GM18519 (cell line): ENCODE data around the gene FERMT3.
A peak's percentile ranks its signal among the peaks of the same experiment; 100 is the strongest.

Source experiments
- ATAC-seq: cut with Tn5 transposase; IDR thresholded peaks from one replicate; pipeline ENCODE4 v1.9.1; 2021; ENCODE audit warnings: mild to moderate bottlenecking, moderate library complexity; ENCODE audit not compliant: unreplicated experiment, low FRiP score

Gene FERMT3

DNA sequence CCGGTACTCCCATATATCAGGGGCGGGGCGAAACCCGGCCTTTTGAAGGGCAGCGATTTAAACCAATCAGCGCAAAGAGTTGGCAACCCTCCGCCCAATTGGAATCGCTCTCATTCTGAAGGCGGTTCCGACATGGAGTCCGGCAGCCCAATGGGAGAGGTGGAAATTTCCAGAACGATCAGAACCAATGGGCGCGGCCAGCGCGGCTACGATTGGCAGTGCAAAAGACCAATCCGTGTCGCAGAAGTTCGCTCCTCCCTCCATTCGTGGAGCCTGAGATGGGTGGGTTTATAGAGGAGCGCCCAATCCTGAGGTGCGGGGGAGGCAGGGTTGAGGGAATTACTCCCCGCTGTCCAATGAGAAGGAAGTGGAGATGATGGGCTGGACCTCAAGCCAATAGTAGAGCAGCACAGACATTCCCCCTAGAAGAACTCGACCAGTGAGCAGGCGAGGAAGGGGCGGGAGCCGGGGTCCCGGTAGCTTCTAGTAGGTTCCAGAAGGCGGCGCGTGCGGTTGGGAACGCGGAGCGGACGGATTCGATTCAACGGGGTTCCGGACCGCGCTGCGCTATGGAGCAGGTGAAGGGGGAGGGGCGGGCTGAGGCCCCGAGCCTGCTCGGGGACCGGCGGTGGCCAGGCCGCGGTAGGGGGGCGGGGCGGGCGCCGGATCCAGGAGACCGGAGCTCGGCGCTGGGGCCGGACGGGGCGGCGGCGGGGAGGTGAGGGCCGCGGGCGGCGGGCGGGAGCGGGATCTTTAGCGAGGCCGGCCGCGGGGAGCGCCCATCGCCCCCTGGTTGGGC, 20.6 kb upstream of the FERMT3 start, which contains the start of gene STIP1:
Gene STIP1, plus strand, starts transcription at position 479 of the 799 bp plus-strand sequence. Its CDS starts 91 bp downstream, at position 570.
- ATAC-seq: peak; percentile 79

DNA sequence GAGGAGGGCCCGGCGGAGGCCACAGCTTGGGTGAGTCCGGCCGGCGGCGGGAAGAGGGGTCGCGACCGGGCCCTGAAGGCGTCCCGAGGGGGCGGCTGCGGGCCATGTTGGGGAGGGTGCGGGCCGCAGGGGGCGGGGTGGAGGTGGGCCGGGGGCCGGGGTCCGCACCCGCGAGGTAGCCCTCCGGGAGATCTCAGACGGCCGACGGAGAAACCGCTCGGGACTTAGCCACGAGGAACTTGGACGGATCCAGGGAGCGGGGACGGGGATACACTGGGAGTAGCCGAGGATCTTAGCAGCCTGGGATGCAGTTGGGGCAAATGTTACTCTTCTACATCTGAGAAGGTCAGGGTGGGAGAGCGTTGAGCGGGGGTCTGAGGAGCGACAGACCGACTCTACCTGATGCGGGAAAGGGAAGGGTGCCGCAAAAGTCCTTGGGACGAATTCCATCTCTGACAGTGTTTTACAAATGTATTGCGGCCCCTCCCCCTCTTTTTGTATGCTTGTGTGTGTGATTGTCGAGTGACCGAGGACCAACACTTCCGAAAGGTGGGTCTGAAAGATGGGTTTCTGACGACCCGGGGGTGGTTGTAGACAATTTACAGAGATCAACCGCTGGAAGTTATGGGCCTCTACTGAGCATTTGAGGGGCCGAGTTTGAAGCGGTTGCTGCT, 19.9 kb upstream of the FERMT3 start:
- ATAC-seq: peak; percentile 2

DNA sequence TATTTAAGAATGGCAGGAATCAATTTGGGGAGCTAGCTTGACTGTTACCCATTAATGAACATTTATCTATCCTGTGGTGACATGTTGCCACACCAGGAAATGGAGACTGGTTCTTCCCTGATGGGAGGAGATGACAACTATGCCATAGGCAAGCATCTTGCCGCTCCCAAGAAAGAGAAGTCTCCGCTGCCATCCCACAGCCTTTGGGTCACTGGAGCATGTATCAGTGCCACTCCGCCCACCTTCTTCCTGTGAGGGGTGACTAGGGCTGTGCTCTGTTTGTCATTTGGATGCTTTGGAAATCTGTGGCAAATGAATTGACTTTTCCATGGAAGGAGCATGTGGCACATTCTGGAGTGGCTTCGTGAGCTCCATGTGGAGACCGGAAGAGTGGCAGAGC, 14.1 kb upstream of the FERMT3 start:
- ATAC-seq: no peak

DNA sequence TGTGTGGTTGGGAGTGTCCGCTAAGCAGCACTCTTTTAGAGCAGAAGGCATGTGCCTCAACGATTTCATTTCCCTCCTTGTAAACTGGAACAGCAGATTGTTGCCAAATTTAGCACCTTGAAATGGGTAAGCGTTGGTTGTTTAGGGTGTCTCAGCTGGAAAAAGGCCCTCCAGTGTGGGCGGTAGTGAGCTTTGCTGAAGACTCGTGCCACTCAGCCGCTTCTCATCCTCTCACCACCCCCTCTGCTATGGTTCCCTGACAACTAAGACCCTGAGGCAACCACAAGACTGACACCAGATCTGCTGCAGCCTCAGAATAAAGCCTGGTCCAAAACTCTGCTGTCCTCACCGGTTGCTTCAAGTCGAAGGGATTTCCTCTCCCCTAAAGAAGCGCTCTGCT, 9.9 kb upstream of the FERMT3 start:
- no peak for ATAC-seq

DNA sequence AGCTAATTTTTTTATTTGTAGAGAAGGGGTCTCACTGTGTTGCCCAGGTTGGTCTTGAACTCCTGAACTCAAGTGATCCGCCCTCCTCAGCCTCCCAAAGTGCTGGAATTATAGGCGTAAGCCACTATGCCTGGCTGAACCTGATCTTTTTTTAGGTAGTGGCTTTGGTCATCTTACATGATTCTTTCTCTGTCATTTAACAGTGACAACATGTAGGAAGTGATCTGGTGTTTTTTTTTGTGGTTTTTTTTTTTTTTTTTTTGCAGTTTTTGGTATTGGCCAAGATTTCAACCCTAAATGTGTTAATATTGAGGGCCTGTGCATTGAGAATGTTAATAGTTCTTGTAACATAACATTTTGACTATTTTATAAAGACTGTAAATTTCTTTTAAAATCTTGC, 8.0 kb upstream of the FERMT3 start:
- no peak for ATAC-seq

DNA sequence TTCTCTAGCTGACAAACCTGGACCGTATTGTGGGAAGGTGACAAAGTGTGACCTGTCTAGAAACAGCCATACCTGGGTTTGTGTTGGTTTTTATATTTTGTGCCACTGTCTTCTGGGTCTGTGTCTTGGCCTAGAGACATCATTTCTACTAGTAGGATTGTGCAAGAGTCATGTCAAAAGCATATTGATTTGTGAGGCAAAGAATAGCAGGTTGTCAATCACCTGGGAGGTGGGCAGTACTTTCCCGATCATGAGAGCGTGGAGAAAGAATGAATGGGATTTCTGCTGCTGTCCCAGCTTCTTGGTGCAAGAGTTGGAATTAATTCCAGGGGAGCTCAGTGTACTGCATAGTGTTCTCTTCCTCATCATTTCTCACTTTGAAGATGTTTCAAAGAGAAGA, 5.0 kb upstream of the FERMT3 start:
- no peak for ATAC-seq

DNA sequence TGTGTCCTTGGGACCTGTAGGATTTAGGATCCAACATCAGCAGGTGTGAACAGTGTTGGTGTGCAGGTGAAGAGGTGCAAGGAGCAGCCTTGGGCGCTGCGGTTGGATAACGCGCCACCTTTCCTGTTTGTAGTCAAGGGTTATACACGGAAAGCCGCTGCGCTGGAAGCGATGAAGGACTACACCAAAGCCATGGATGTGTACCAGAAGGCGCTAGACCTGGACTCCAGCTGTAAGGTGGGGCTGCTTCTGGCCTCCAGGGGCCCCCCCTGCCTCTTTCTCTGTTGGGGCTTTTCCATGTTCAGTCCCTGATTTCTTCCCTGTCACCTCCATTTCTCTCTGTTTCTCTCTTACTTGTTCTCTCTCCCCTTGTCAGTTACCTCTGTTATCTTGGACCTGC, 3.5 kb upstream of the FERMT3 start:
- no peak for ATAC-seq

DNA sequence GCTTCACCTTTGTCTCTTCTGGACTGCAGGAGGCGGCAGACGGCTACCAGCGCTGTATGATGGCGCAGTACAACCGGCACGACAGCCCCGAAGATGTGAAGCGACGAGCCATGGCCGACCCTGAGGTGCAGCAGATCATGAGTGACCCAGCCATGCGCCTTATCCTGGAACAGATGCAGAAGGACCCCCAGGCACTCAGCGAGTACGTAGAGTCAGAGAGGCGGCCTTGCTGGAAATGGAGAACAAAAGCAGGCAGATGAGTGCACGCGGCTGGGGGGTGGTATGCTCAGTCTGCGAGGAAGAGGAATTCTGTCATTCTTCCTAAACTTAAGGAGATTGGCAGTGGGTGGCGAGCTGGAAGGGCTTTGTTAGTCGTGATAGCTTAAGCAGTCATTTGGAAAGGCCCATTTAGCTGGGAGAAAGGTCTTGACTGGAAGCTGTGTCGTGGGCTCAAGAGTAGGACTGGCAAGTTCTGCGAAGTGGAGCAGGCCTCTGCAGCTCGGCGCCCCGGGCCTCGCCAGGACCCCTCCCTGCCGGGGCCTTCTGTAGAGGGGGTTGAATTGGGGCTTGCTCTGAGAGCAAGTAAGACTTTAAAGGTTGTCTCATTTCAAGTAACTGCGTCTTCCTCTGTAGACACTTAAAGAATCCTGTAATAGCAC, 3.0 kb upstream of the FERMT3 start:
- ATAC-seq: no peak

DNA sequence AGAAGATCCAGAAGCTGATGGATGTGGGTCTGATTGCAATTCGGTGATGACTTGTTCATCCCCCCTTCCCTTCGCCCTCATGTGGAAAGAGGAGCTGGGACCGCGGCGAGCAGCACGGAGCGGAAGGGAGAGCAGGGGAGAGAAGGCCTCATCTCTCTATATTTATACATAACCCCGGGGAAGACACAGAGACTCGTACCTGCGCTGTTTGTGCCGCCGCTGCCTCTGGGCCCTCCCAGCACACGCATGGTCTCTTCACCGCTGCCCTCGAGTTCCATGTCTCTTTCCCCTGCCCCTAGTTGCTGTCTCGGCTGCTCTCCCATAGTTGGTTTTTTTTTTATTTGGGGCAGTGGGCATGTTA, 2.5 kb upstream of the FERMT3 start:
- ATAC-seq: no peak

DNA sequence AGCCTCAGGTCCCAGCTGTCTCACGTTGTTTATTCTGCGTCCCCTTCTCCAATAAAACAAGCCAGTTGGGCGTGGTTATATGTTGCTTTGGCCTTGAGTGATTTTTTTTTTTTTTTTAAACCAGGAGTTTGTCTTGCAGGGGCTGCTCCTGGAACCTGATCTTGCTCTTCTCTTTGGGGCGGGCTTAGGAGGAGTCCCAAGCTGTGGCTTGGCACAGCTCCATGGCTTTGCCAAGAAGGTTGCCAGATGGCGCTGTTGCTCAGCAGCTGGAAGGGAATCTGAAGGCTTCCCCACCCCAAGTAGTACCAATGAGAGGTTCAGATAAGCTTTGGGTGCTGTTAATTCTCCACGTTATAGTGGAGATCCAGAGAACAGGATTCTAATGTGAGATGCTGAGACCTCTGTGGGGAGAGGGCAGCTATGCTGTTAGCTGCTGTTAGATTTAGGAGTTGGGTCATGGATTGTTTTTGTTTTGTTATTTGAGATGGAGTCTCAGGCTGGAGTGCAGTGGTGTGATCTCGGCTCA, 2.0 kb upstream of the FERMT3 start:
- ATAC-seq: no peak

DNA sequence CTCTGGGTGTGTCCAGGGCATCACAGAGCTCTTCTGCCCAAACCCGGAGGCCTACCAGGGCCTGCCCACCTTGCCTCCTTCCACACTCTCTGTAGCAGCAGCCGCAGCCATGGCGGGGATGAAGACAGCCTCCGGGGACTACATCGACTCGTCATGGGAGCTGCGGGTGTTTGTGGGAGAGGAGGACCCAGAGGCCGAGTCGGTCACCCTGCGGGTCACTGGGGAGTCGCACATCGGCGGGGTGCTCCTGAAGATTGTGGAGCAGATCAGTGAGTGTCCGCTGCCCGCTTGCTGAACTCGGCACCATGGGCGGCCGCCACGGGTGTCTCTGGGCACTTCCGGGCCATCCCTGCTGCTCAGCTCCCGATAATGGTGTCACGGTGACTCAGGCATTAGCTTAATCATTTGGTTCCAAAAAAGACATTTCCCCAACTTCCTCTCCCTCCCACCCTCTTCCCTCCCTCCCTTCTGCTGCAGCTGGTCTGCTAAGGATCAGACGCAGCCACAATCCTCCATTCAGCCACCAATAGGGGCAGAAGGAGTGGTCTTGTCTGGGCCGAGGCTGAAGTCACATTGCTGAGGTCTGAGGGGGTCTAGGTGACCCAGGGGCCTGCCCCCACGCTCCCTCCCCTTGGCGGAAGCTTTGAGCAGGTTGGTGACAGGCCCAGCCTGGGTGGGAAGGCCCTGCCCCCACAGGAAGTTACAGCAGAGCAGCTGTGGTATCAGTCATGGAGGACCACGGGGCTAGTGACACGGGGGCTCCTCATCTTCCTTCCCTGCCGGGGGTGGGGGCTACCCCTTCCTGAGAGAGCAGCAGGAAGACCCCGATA, 950 bp downstream of the FERMT3 start:
- no peak for ATAC-seq

DNA sequence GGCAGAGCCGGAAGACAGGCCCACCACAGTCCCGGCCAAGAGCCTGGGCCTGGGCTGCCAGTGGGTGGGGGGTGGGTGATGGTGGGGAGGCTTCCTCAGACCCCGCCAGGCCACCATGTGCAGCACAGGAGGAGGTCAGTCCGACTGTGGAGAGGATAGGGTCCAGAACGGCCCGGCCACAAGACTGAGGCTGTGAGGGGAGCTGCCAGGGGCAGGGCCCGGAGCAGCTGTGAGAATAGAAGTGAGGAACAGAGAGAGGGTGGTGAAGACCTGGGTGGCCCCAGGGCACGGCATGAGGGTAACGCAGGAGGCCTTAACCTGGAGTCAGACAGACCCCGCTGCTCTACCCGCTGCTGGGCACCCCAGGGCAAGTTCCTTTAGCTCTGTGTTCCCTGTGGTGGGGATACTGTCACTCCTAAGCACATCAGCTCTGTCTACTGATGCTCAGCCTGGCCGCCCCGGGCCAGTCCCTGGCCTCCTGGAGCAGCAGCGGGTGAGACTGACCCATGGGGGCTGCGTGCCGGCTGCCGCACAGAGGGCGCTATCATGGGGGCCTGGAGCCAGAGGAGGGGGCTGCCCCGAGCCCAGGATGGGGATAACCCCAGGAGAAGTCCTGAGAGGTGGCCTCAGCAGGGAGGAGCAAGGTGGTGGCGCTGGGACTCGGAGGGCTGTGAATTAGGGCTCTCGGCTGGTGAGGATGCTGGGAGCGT, 1.7 kb downstream of the FERMT3 start:
- ATAC-seq: no peak

DNA sequence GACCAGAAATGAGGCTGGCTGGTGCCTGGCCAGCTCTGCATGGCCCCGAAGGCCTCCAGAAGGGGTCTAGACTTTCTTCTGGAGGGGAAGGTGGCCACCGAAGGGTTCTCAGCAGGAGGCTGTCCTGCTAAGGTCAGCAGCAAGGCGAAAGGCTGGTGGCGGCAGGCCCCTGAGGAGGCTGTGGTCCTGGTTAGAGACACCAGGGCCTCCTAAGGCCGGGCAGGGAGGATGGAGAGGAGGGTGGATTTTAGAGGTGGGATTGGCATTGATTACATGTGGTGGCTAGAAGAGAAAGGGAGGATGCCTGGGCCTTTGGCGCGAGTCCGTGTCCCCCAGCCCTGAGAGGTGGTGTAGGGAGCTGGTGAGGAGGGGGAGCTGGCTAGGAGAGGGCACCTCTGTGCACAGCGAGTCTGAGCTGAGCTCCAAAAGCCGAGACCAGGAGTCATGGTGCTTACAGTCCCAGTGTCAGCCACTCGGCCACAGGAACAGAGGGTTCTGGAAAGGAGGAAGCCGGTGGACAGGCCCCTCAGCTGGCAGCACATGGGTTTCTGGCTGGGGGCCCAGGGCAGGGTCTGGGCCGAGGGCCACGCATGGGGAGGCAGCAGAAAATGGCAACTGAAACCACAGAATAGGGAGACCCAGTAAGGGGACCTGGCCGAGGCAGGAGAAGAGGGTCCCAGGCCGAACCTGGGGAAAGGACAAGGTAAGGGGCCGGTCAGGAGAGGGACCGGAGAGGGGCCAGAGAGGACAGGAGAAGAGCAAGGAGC, 2.5 kb downstream of the FERMT3 start:
- no peak for ATAC-seq

DNA sequence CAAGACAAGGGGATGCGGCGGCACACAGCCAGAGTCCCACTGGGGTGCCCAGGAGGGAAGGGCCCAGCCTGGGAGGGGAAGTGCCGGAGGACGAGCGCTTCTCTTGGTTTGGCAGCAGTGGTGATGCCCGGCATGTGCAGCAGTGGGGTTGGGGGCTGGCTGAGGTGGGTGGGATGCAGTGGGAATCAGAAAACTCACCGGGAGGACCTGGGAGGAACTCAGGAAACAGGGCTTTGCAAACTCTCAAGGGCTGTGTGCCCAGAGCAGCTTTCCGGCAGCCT, 3.0 kb downstream of the FERMT3 start:
- no peak for ATAC-seq

DNA sequence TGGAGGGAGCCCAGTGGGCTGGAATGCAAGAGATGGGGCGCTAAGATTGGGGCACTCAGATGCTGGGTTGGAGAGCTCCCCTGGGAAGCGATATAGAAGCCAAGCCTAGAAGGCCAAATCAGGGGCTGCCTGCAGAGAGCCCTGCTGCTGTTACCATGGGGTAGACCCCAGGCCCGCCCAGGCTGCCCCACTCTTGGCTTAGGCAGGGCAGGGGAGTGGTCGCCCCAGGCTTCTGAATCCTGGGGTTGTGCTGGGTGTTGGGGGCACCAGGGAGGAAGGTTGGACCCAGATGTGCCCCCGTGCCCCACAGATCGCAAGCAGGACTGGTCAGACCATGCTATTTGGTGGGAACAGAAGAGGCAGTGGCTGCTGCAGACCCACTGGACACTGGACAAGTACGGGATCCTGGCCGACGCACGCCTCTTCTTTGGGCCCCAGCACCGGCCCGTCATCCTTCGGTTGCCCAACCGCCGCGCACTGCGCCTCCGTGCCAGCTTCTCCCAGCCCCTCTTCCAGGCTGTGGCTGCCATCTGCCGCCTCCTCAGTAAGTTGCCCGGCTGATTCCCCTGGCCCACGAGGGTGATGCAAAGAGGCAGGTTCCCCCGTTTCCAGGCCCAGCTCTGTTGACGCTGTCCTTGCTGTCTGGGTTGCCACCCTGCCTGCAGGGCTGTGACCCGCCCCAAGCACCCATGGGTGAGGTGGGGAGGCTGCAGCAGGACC, 3.9 kb downstream of the FERMT3 start:
- no peak for ATAC-seq

DNA sequence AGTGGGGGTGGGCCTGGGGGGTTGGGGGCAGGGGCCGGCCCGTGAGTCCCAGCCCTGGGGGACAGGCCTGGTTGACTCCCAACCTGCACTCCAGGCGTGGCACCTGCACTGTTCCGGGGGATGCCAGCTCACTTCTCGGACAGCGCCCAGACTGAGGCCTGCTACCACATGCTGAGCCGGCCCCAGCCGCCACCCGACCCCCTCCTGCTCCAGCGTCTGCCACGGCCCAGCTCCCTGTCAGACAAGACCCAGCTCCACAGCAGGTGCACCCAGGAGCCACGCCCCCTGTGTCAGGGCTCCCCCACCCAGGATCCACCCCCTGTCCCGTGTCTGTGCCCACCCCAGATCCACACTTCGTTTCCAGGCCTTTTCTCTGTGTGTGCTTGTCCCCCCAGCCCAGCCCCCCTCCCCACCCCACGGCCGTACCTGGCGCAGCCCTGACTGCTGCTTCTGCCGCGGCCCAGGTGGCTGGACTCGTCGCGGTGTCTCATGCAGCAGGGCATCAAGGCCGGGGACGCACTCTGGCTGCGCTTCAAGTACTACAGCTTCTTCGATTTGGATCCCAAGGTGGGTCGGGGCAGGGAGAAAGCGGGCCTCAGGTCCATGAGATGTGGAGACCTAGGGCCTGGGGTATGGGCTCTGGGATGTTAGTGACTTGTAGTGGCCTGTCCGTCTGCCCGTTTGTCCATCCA, 4.8 kb downstream of the FERMT3 start:
- ATAC-seq: no peak

DNA sequence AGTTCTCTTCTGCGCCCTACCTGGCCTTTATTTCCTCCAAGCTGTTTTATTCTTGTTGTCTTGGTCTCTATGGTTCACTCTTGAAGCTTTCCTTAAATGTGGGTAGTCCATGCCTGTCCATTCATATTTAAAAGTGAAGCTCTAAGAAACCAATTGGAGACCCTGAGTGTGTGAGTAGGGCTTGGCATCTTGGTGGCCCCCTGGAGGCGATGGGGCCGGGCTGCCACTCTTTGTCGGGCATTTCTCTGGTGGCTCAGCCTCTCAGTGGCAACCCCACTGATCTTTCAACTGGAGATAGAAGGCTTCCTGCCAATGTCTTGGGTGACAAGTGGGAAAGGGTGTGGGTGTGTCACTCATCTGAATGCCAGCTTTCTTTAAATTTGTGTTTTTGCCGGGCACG, 10.4 kb downstream of the FERMT3 start:
- no peak for ATAC-seq

DNA sequence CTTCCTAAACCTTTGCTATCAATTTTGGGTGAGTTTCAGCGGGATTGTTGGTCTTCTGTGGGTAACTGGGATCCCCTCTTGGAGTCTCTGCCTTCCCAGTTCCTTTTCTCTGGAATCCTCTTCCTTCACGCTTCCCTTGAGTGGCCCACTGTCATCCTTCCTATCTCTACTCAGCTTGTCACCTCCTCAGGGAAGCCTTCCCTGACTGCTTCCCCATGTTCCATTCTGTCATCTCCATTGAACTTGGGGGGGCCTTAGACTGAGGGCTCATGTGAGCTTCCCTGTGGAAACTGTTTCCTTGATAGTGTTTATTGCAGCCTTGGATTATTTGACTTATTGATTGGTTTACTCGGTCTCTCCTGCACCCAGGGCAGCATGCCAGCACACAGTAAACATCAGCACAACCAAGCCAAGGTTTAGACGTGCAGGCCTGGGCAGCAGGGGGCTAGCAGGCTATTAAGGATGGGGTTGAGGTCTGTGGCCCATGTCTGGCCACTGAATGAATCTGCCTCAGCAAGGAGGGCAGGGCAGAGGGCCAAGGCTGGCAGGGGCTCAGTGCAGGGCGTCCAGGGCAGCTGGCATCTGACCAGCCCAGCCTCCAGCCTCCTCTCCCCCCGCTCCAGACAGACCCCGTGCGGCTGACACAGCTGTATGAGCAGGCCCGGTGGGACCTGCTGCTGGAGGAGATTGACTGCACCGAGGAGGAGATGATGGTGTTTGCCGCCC, 12.3 kb downstream of the FERMT3 start:
- no peak for ATAC-seq
